ENCODE data around the gene RNF113B. TPM values are rescaled to one million over a fixed set of nuclear protein-coding genes. Genes with fewer than 3 reads are reported as not detected.
A peak's percentile ranks its signal among the peaks of the same experiment; 100 is the strongest.

RNF113B gene
- total and polyA plus RNA-seq, 2 of the 13 experiments (the other 11 are each of a cell fraction or from before 2014, with no cell fraction given) = not detected

DNA sequence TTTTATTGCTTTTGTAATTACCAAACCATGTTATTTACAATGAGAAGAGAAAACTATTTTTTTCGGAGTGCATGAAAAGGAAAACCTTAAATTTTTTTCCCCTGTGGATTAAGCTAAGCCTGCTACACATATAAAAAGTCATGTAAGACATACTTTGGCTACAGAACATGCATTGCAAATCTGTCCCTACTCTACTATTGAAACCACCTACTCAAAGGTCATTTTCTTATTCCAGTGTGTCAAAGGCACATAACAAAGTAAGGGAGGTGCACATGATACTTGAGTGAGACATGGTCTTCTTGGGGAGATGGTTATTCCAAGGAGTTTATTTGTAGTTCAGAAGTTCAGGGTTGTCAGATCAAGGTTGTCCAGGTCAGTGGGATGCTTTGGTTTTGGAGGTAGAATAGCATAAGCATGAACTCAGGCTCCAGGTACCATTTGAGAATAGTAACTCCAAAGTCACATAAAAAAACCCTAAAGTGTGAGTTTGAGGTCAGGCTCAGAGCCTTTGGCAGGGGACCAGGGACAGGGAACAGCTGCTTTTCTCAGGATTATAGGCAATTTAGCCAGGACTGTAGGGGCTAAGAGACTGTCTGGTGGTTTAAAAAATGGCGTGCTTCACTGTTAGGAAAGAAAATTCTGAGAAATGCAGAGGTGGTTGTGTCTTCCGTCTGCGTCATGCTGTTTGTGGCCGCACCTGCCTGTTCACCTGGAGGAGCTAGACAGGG lies 18.7 kb downstream of the RNF113B start (continued):
- TF ChIP-seq, protein P1, sequence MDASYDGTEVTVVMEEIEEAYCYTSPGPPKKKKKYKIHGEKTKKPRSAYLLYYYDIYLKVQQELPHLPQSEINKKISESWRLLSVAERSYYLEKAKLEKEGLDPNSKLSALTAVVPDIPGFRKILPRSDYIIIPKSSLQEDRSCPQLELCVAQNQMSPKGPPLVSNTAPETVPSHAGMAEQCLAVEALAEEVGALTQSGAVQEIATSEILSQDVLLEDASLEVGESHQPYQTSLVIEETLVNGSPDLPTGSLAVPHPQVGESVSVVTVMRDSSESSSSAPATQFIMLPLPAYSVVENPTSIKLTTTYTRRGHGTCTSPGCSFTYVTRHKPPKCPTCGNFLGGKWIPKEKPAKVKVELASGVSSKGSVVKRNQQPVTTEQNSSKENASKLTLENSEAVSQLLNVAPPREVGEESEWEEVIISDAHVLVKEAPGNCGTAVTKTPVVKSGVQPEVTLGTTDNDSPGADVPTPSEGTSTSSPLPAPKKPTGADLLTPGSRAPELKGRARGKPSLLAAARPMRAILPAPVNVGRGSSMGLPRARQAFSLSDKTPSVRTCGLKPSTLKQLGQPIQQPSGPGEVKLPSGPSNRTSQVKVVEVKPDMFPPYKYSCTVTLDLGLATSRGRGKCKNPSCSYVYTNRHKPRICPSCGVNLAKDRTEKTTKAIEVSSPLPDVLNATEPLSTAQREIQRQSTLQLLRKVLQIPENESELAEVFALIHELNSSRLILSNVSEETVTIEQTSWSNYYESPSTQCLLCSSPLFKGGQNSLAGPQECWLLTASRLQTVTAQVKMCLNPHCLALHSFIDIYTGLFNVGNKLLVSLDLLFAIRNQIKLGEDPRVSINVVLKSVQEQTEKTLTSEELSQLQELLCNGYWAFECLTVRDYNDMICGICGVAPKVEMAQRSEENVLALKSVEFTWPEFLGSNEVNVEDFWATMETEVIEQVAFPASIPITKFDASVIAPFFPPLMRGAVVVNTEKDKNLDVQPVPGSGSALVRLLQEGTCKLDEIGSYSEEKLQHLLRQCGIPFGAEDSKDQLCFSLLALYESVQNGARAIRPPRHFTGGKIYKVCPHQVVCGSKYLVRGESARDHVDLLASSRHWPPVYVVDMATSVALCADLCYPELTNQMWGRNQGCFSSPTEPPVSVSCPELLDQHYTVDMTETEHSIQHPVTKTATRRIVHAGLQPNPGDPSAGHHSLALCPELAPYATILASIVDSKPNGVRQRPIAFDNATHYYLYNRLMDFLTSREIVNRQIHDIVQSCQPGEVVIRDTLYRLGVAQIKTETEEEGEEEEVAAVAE (CRISPR knock-in tag; IDR thresholded peaks at IDR 0.05; ENCODE audit: borderline replicate concordance) = no peak
- TF ChIP-seq NR2F2 (IDR thresholded peaks at IDR 0.05; ENCODE audit: borderline replicate concordance, low read depth) (no peak), SRF (IDR thresholded peaks at IDR 0.05; ENCODE audit: low read depth, low read length) (no peak)
- TF ChIP-seq, protein P2, sequence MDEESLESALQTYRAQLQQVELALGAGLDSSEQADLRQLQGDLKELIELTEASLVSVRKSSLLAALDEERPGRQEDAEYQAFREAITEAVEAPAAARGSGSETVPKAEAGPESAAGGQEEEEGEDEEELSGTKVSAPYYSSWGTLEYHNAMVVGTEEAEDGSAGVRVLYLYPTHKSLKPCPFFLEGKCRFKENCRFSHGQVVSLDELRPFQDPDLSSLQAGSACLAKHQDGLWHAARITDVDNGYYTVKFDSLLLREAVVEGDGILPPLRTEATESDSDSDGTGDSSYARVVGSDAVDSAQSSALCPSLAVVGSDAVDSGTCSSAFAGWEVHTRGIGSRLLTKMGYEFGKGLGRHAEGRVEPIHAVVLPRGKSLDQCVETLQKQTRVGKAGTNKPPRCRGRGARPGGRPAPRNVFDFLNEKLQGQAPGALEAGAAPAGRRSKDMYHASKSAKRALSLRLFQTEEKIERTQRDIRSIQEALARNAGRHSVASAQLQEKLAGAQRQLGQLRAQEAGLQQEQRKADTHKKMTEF (CRISPR knock-in tag; IDR thresholded peaks at IDR 0.05) = no peak

DNA sequence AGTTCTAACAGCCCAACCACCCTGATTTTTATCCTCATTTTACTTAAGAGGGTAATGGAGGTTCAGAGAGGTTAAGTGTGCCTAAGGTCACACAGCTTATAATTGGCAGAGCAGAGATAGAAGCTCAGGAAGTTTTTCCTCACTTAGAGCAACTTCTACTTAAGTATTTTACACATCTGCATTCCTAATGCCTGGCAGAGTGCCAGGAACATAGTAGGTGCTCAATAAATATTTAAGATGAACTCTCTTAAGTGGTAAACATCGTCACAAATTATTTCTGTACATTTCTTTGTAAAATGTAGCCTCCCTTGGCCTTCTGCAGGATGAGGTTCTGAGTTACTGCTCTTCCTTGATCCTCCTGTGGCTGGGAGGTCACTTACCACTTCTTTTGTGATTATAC lies 19.5 kb downstream of the RNF113B start:
- Histone ChIP-seq H3K79me2 (ENCODE audit: insufficient read depth, low read length) (peaks cover 96% of the 10 kb centered on the region), H4K20me1 (ENCODE audit: insufficient read depth, low read length) (peaks cover 73% of the 10 kb centered on the region), H3K4me1 (ENCODE audit: insufficient read depth, low read length) (peaks cover 96% of the 10 kb centered on the region), H3K36me3 (replicated peaks in 1 of 2; ENCODE audit: control insufficient read depth in 1 of 2, insufficient read depth in 2 of 2, low read length in 2 of 2) (peaks cover 11 to 38% of the 10 kb centered on the region in 2 experiments), H3K27ac (ENCODE audit: extremely low read length, insufficient read depth, low read length) (peak overlapping the region; percentile 19), H3K9ac (ENCODE audit: insufficient read depth, low read depth, low read length) (no peak overlapping the region), H3K9me3 (ENCODE audit: low read length) (no peaks in the 10 kb centered on the region), H3K4me3 (replicated peaks in 1 of 3; ENCODE audit: insufficient read depth in 1 of 3, low read depth in 2 of 3, low read length in 3 of 3) (no peak overlapping the region), H3K4me2 (ENCODE audit: low read depth, low read length) (no peak overlapping the region), H2AFZ (ENCODE audit: low read length) (no peak overlapping the region), H3K27me3 (ENCODE audit: control insufficient read depth in 1 of 2, insufficient read depth in 2 of 2, low read length in 2 of 2) (no peaks in the 10 kb centered on the region)
- no peak for DNase-seq (ENCODE audit: low spot score)
- ATAC-seq = no peak
- in situ Hi-C loops (cut with HindIII; ENCODE audit: extremely low pct_ligation_motif_present, low pct_unique_long_range_greater_than_20kb) (no loop called here), intact Hi-C loops (cut with micrococcal nuclease; ENCODE audit: unreplicated experiment) (no loop called here)
- 92% methylated on average over 1 of the region's 1 CpG for WGBS (ENCODE audit: low lambda C conversion rate)
- ChIA-PET CTCF (ENCODE audit: low intra/inter-chr PET ratio, low total read pairs) (no interaction called here), POLR2A (no interaction called here)
- no peak for FAIRE-seq
- BruUV-seq (replicated peaks) = no TSS peak
- peak; percentile 75; the same call in 1 of the 2 replicates for TF ChIP-seq ZNF768 (CRISPR knock-in tag; IDR thresholded peaks at IDR 0.05)
- TF ChIP-seq, protein P3, sequence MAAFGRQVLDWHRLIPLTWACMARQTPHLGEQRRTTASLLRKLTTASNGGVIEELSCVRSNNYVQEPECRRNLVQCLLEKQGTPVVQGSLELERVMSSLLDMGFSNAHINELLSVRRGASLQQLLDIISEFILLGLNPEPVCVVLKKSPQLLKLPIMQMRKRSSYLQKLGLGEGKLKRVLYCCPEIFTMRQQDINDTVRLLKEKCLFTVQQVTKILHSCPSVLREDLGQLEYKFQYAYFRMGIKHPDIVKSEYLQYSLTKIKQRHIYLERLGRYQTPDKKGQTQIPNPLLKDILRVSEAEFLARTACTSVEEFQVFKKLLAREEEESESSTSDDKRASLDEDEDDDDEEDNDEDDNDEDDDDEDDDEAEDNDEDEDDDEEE (CRISPR knock-in tag; IDR thresholded peaks at IDR 0.05) = no peak
- TF ChIP-seq ZBTB38 (CRISPR knock-in tag; IDR thresholded peaks at IDR 0.05) = no peak
- TF ChIP-seq ZNF564 (CRISPR knock-in tag; IDR thresholded peaks at IDR 0.05) = no peak
